Pancreas (tissue), 10 donors: ENCODE data around the gene CDK13. TPM values are rescaled to one million over a fixed set of nuclear protein-coding genes. Genes with fewer than 3 reads are reported as not detected.
A peak's percentile ranks its signal among the peaks of the same experiment; 100 is the strongest.

ENCODE experiments used
- ATAC-seq, 4 donors: fragments of 200-7000 bp; cut with Tn5 transposase; one replicate each; pipeline versions ENCODE4 v1.8.0 to v1.9.1; 2020; ENCODE audit warnings: mild to moderate bottlenecking in 4 of 4, moderate library complexity in 4 of 4
- DNase-seq, 6 donors: peaks; one replicate each; pipeline ENCODE4 v3.0.0-alpha.2; 2020
- FAIRE-seq: peaks from 2 replicates; lab custom pipeline; 2012; peaks lifted over from hg19 to GRCh38; lab: Jason Lieb, UNC
- H3K27ac ChIP-seq, 4 donors: fragments of 200-600 bp; sonication (generic); 1 replicate in 3 of 4; 2 replicates in 1 of 4; pipeline versions ENCODE4 v1.5.0 to v1.8.0; 2020
- H3K27me3 ChIP-seq, 4 donors: fragments of 200-600 bp; one replicate each; pipeline ENCODE4 v1.8.0; 2021
- H3K36me3 ChIP-seq, 3 donors: fragments of 200-600 bp; sonication (generic) in 1 of 3; one replicate each; pipeline versions ENCODE4 v1.5.0 to v1.8.0; 2020 to 2021
- H3K4me1 ChIP-seq, 3 donors: fragments of 200-600 bp; one replicate each; pipeline ENCODE4 v1.8.0; 2021
- H3K4me3 ChIP-seq, 4 donors: fragments of 200-600 bp; sonication (generic) in 2 of 4; one replicate each; pipeline versions ENCODE4 v1.5.0 to v1.8.0; 2020 to 2021
- H3K9me3 ChIP-seq, 4 donors: fragments of 200-600 bp; one replicate each; pipeline ENCODE4 v1.8.0; 2021
- WGBS, 2 donors: extraction: QIAGEN DNeasy Blood & Tissue Kit; methylation state at CpG; one replicate each; pipeline ENCODE4 v1.1.7; 2013; 5-methylcytosine and 5-hydroxymethylcytosine counted together
- intact Hi-C, 3 donors: fragments of 100-400 bp; cut with DNase I; formaldehyde crosslinking; loops; one replicate each; pipeline versions ENCODE4 v1.11.1 to v1.14.2; 2022
- polyA plus RNA-seq, 2 donors: library from polyadenylated mRNA; stranded (reverse); fragments of 200-250 nt; gene quantifications; one replicate each; pipeline ENCODE4 v1.2.3, GENCODE V29; 2013
- total RNA-seq, 6 donors: library from RNA; stranded (reverse); fragmentation: NEBNext Ultra II Directional in 4 of 6; extraction: Animal tissue kit (Norgen Biotek cat#: 25700) in 4 of 6; gene quantifications; one replicate each; pipeline versions ENCODE4 v1.2.1 to v1.2.4, GENCODE V29; 2021 to 2023
- TF ChIP-seq, protein P1 (sequence below), 4 donors: fragments of 200-600 bp; sonication (generic) in 3 of 4; IDR thresholded peaks; one replicate each; pipeline versions ENCODE4 v1.5.0 to v1.8.0; 2021; ENCODE audit warnings: antibody characterized with exemption in 4 of 4
- donor health status: healthy with polysubstance abuse.
- donor health status: DM: no; HTN: no; CAD: no; lungs with moderate emphysema.
- donor health status: DM: no; HTN: no; CAD: no.
- donor health status: control.
- donor health status: control.
- donor health status: Bipolar disorder and iron deficiency.
- donor health status: DM: yes; HTN: yes; CAD: no.
- donor health status: DM: no; HTN: no; CAD: no.
- donor health status: DM: no; HTN: no; CAD: no.
- donor health status: DM: yes; HTN: yes; CAD: no.

CDK13 gene
- total and polyA plus RNA-seq, 8 donors = 13.2 to 34.7 (median 22.0) TPM

DNA sequence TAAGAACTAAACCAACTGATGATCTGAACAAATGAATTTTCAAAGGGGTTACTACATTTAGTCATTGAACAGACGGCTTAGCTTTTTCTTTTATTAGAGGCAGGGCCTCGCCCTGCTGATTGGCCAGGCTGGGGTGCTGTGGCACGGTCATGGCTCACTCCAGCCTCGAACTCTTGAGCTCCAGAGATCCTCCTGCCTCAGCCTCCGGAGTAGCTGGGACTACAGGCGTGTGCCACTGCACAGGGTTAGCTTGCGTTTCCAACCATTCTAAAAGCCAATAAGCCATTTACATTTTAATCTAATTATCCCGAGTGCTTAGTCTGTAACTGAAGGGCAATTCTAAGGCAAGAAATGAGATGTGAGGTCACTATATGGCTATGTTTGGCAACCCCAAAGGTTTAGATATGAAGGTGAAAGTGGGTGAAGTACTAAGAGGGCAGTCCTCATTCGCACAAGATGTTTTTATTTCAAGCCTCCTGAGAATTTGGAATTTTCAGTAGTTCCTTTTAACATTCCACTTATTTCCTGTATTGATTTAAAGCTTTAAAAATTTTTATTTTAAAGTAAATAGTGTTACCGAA is 1.6 kb upstream of the CDK13 start:
- DNase-seq (no peak), ATAC-seq (no peak), FAIRE-seq (no peak)
- H3K9me3 ChIP-seq = no peaks in the 10 kb centered on the region
- H3K4me3 ChIP-seq = peak overlapping the region; percentile 34 to 95 (median 92)
- WGBS, 2 donors = 34 to 37% methylated on average over 10 of the region's 10 CpGs
- intact Hi-C loops = no loop called here
- H3K27me3 ChIP-seq = no peaks in the 10 kb centered on the region
- H3K36me3 ChIP-seq = no peaks in the 10 kb centered on the region
- H3K4me1 ChIP-seq = peaks cover 3 to 5% (median 3%) of the 10 kb centered on the region in 3 donors
- TF ChIP-seq, protein P1, sequence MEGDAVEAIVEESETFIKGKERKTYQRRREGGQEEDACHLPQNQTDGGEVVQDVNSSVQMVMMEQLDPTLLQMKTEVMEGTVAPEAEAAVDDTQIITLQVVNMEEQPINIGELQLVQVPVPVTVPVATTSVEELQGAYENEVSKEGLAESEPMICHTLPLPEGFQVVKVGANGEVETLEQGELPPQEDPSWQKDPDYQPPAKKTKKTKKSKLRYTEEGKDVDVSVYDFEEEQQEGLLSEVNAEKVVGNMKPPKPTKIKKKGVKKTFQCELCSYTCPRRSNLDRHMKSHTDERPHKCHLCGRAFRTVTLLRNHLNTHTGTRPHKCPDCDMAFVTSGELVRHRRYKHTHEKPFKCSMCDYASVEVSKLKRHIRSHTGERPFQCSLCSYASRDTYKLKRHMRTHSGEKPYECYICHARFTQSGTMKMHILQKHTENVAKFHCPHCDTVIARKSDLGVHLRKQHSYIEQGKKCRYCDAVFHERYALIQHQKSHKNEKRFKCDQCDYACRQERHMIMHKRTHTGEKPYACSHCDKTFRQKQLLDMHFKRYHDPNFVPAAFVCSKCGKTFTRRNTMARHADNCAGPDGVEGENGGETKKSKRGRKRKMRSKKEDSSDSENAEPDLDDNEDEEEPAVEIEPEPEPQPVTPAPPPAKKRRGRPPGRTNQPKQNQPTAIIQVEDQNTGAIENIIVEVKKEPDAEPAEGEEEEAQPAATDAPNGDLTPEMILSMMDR (IDR thresholded peaks at IDR 0.05) = no peak
- peak overlapping the region; percentile 98 to 99 (median 99) for H3K27ac ChIP-seq

DNA sequence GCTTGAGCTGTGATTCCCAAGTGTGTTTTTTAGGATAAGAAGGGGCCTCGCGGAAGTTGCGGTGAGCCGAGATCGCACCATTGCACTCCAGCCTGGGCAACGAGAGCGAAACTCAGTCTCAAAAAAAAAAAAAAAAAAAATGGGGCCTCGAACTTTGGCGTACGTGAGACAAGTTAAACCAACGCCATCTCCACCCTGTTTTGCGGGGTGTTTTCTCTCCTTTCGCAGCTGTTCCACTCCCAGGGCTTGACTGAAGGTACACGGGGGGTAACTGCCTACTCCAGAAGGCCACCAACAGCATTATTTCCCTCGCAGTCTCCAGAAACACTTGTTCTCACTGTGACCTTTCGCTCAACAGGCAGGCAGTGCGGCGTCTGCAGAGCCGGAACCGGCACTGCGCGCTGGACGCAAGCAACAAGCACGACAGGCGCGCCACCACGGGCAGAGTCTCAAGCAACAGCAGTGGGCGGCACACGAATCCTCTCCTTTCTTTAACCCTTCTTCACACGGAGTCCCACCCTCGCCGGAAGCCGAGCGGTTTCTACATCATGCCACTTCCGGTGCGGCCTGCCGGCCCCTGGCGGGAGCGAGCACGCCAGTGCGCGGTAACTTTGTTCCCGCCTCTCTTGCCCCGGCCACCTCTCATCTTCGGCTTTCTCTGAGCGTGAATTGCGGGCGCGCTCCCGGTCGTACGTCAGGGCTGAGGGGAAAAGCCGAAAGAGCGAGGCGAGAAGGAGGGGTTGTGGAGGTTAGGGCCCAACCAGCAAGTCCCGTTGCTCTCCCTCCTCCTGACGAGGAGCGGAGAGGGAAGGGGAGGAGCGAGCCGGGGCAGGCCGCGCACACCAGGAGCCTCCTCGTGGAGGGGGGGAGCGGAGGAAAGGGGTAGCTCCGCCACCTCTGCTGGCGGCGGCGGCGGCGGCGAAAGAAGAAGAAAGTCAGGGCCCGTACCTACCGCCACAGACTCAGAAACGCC is 814 bp upstream of the CDK13 start:
- 0 to 1% methylated on average over 67 to 68 of the region's 74 CpGs for WGBS, 2 donors
- TF ChIP-seq, protein P1 (IDR thresholded peaks at IDR 0.05) = no peak
- Histone ChIP-seq H3K4me3 (peak overlapping the region; percentile 89 to 95 (median 92)), H3K27ac (peak overlapping the region; percentile 98 to 99 (median 99)), H3K27me3 (no peaks in the 10 kb centered on the region), H3K4me1 (peaks cover 8 to 11% (median 11%) of the 10 kb centered on the region in 3 donors), H3K36me3 (no peaks in the 10 kb centered on the region), H3K9me3 (no peaks in the 10 kb centered on the region)
- ATAC-seq = peak; percentile 82 to 90 (median 82)
- intact Hi-C loops = no loop called here
- FAIRE-seq = peak; percentile 95
- DNase-seq = peak; percentile 93 to 98 (median 98)

DNA sequence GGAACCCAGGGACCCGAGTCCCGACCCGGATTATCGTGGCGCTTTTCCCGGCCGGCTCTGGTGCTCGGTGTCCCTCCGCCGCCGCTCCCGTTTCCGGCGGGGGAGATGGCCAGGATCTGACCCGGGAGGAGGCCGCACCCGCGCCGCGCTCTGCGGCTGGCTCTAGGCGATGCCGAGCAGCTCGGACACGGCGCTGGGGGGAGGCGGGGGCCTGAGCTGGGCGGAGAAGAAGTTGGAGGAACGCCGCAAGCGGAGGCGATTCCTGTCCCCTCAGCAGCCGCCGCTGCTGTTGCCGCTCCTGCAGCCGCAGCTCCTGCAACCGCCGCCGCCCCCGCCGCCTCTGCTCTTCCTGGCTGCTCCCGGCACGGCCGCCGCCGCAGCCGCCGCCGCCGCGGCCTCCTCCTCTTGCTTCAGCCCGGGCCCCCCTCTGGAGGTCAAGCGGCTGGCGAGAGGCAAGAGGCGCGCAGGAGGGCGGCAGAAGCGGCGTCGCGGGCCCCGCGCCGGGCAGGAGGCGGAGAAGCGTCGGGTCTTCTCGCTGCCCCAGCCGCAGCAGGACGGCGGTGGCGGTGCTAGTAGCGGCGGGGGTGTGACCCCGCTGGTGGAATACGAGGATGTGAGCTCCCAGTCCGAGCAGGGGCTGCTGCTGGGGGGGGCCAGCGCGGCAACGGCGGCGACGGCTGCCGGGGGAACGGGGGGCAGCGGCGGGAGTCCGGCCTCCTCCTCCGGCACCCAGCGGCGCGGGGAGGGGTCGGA is 593 bp downstream of the CDK13 start:
- H3K9me3 ChIP-seq = no peaks in the 10 kb centered on the region
- H3K4me1 ChIP-seq = peaks cover 12 to 22% (median 22%) of the 10 kb centered on the region in 3 donors
- no peaks in the 10 kb centered on the region for H3K27me3 ChIP-seq
- no peak for FAIRE-seq
- intact Hi-C loops = loop anchor here in 1 of 3 donors (5.0 kb wide), 2 partner anchors 42 to 102 kb away; no protein-coding TSS in a partner anchor
- ATAC-seq = peak; percentile 4 to 22 (median 12)
- no peaks in the 10 kb centered on the region for H3K36me3 ChIP-seq
- peak overlapping the region; percentile 98 to 99 (median 99) for H3K27ac ChIP-seq
- peak overlapping the region; percentile 89 to 95 (median 92) for H3K4me3 ChIP-seq
- DNase-seq = peak; percentile 49 to 90 (median 67)
- TF ChIP-seq, protein P1 (IDR thresholded peaks at IDR 0.05) = no peak
- WGBS, 2 donors = 0% methylated on average over 54 to 93 of the region's 93 CpGs

DNA sequence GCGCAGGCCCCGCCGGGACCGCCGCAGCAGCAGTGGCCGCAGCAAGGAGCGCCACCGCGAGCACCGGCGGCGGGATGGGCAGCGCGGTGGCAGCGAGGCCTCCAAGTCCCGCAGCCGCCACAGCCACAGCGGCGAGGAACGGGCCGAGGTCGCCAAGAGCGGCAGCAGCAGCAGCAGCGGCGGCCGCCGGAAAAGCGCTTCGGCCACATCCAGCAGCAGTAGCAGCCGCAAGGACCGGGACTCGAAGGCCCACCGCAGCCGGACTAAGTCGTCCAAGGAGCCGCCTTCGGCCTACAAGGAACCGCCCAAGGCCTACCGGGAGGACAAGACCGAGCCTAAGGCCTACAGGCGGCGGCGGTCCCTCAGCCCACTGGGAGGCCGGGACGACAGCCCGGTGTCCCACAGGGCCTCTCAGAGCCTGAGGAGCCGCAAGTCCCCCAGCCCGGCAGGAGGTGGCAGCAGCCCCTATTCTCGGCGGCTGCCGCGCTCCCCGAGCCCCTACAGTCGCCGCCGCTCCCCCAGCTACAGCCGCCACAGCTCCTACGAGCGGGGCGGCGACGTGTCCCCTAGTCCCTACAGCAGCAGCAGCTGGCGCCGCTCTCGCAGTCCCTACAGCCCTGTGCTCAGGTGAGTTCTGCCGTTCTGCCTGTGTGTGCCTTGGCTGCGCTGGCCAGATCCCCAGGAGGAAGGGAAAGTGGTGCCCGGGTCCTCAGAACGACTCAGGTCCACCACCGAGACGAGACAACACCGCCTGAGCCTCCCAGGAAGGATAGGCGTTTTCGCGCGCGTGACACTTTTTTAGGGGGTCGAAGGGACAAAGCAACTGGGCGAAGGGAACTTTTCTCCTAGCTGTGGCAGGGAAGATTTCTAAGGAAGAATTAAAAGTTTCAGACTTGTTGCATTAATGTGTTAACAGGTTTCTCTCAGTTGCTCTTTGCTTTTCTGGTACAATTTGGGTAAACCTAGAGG is 1.5 kb downstream of the CDK13 start:
- FAIRE-seq = no peak
- Histone ChIP-seq H3K27me3 (no peaks in the 10 kb centered on the region), H3K9me3 (no peaks in the 10 kb centered on the region), H3K4me1 (peaks cover 16 to 30% (median 29%) of the 10 kb centered on the region in 3 donors), H3K36me3 (no peaks in the 10 kb centered on the region), H3K27ac (peak overlapping the region; percentile 98 to 99 (median 99)), H3K4me3 (peak overlapping the region; percentile 89 to 95 (median 92))
- 0 to 1% methylated on average over 75 to 79 of the region's 79 CpGs for WGBS, 2 donors
- TF ChIP-seq, protein P1 (IDR thresholded peaks at IDR 0.05) = peak in 2 of 4 donors; percentile 25 to 27
- peak; percentile 22 to 47 (median 44) for ATAC-seq
- intact Hi-C loops = loop anchor here in 1 of 3 donors (5.0 kb wide), 2 partner anchors 41 to 101 kb away; no protein-coding TSS in a partner anchor
- peak; percentile 70 to 90 (median 75) for DNase-seq
